GM13977 (cell line): ENCODE results near the gene QKI.
"Not testable (repeated sequence)": the region's sequence is repeated elsewhere in the genome, so short reads cannot be mapped to it uniquely, and the experiment has no call there.

Experiments used
- DNase-seq: peaks from one replicate; pipeline ENCODE4 v3.0.0; 2012; ENCODE audit warnings: low spot score
- in situ Hi-C: fragments of 300-500 bp; cut with MboI; formaldehyde crosslinking; loops from one replicate; pipeline ENCODE4 v1.12.0; 2022; ENCODE audit warnings: low sequenced_read_pairs, low pct_unique_long_range_greater_than_20kb, mixed read lengths, inconsistent platforms; ENCODE audit not compliant: unreplicated experiment
- TF ChIP-seq, protein P1 (sequence below): IDR thresholded peaks from 2 replicates; pipeline ENCODE4 v1.5.1; 2012; ENCODE audit warnings: mild to moderate bottlenecking, control low read depth; ENCODE audit not compliant: insufficient read depth; ENCODE audit errors: extremely low read depth, missing control alignments

The QKI gene

DNA sequence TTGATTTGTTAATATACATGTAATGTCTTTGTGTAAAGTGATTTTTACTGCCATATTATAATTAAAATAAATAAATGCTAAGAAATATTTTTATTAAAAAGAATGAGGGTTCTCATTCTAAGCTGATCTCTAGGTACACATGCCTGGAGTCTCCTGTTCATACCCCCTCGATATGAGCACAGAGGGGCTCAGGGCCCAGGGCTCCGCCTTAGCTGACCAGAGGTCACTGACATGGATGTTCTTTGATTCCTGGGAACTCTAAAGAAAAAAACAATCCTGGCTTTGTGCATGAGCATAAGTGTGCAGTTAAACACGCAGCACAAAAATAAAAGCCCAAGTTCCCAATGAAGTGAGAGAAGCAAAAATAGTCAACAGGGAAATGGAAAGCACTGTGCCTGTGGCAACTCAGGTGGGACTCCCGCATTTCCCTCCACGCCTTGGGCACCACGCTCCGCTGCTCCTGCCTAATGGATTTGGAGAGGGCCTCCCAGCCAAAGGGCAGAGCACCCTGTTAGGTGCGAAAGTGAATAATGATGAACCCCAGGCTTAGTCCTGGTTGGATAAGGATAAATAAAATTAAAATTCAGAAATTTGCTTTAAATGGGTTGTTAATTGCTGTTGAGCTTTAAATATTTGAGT, 33.3 kb upstream of the QKI start:
- DNase-seq, result no peak
- in situ Hi-C loops, result no loop called here
- TF ChIP-seq, protein P1, sequence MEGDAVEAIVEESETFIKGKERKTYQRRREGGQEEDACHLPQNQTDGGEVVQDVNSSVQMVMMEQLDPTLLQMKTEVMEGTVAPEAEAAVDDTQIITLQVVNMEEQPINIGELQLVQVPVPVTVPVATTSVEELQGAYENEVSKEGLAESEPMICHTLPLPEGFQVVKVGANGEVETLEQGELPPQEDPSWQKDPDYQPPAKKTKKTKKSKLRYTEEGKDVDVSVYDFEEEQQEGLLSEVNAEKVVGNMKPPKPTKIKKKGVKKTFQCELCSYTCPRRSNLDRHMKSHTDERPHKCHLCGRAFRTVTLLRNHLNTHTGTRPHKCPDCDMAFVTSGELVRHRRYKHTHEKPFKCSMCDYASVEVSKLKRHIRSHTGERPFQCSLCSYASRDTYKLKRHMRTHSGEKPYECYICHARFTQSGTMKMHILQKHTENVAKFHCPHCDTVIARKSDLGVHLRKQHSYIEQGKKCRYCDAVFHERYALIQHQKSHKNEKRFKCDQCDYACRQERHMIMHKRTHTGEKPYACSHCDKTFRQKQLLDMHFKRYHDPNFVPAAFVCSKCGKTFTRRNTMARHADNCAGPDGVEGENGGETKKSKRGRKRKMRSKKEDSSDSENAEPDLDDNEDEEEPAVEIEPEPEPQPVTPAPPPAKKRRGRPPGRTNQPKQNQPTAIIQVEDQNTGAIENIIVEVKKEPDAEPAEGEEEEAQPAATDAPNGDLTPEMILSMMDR, result no peak

DNA sequence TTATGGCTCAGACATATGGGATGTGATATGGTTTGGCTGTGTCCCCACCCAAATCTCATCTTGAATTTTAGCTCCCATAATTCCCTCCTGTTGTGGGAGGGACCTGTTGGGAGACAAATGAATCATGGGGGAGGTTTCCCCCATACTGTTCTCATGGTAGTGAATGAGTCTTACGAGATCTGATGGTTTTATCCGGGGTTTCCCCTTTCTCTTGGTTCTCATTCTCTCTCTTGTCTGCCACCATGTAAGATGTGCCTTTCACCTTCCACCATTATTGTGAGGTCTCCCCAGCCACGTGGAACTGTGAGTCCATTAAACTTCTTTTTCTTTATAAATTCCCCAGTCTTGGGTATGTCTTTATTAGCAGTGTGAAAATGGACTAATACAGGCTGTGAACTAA, 31.1 kb upstream of the QKI start:
- DNase-seq, in situ Hi-C loops: not testable (repeated sequence)

DNA sequence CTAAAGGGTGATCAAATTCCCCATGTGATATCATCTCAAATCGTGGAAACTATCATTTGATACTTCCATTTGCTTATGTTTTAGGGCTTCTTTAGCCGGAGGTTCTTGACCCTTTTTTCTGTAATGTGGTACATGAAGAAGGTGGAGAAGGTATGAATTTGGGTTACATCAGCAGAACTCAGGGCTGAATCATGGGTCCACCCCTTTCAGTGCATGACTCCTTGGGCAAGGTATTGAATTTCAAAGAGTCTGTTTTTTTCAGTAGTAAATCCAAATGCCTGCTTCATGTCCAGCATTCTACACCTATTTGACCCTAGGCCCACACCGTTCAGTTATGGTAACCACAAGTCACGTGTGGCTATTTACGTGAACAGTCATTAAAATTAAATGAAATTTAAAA, 30.6 kb upstream of the QKI start:
- TF ChIP-seq, protein P1, result no peak
- in situ Hi-C loops, result no loop called here
- no peak for DNase-seq

DNA sequence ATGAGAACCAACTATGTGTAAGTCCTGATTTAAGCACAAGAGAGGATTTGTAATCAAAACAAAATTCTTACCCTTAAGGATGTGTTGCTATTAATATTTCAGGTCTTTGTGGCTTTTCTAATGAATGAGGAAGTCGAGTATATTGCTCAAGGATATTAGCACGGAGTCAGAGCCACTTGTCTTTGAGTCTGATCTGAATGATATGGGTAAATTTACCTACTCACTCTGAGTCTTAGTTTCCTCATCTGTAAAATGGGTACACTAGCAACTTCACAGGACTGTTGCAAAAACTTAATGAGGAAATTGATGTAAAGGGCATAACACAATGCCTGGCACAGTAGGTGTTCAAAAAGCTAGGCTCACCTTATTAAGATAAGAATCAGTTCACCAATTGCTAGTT, 30.0 kb upstream of the QKI start:
- DNase-seq, result no peak
- in situ Hi-C loops, result no loop called here

DNA sequence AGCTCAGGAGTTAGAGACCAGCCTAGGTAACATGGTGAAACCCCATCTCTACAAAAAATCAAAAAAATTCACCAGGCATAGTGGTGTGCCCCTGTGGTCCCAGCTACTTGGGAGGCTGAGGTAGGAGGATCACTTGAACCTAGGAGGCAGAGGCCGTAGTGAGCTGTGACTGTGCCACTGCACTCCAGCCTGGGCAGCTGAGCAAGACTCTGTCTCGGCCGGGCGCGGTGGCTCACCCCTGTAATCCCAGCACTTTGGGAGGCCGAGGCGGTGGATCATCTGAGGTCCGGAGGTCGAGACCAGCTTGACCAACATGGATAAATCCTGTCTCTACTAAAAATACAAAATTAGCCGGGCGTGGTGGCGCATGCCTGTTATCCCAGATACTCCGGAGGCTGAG, 29.0 kb upstream of the QKI start:
- in situ Hi-C loops, DNase-seq: not testable (repeated sequence)

More for the DNA sequence above, 30.0 kb upstream of the QKI start:
- TF ChIP-seq, protein P1, result no peak

DNA sequence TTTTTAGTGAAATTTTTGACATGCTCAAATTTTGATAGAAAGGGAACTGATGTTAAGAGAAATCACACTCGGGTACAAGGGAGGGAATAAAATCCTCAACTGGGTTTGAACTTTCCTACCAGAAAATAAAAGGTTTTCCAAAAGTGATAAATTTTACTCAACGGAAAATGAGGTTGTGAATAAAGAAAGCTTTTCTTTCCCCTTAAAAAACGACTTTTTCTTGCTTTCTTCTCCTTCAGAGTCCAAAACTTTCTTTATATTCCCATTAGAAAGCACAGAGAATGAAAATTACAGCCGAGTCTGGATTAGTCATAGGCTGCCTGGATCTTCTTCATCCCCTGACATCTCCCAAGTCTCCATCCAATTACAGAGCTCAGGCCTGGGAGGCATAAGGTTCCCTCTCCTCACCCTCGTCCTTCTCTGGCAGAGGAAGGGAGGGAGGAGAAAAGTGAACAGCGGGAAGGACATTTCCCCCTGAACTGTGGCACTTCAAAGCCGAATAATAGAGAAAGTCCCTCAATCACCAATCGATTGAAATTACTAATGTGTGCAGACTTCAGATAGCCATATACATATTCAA, 28.1 kb upstream of the QKI start:
- DNase-seq, result no peak
- in situ Hi-C loops, result no loop called here
- TF ChIP-seq, protein P1, result no peak

DNA sequence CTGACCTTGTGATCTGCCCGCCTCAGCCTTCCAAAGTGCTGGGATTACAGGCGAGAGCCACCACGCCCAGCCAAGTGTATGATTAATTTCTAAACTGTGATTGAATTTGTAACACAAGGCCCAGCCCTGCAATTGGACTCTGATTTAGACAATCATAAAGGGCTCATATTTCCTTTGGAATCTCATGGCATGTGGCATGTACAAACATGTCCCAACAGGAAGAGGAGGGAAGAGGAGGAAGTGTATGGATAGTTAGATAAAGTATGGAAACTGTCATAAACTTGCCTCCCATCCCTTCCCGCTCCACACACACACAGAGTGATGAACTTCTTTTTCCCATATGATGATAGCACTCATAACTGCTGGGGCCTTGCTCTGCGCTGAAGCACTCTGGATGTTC, 27.2 kb upstream of the QKI start:
- in situ Hi-C loops, result no loop called here
- TF ChIP-seq, protein P1, result no peak

DNA sequence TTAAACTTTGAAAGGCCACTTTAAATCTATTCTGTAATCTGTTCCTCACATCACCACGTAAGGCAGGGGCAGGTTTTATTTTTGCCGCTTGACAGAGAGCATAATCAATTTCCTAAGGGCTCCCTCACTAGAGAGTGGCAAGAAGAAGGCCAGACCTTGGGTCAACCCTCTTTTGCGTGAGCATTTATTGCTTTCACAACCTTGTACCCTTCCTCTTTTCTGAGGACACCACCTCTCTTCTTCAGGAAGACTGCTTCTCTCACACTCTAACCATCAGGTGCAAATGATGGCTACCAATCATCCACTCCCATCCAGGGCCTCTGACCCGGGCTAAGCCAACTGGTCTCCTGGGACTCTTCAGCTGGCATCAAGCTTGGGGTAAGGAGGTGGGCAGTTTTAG, 25.2 kb upstream of the QKI start:
- DNase-seq, result no peak
- in situ Hi-C loops, result no loop called here
- TF ChIP-seq, protein P1, result no peak

More for the DNA sequence above, 27.2 kb upstream of the QKI start:
- DNase-seq, result no peak
